Prostate gland (tissue), 2 donors: Measurements from ENCODE around the gene ANGPTL1. TPM values are rescaled to one million over a fixed set of nuclear protein-coding genes. Genes with fewer than 3 reads are reported as not detected.
A peak's percentile ranks its signal among the peaks of the same experiment; 100 is the strongest.

Experiments
- DNase-seq: peaks from one replicate; pipeline ENCODE4 v3.0.0-alpha.2; 2019; ENCODE audit warnings: low spot score
- H3K27ac ChIP-seq, 2 donors: fragments of 200-600 bp; sonication (generic); 2 replicates each; pipeline ENCODE4 v1.5.1; 2017 to 2019
- H3K27me3 ChIP-seq: fragments of 200-600 bp; sonication (generic); replicated peaks from 2 replicates; pipeline ENCODE4 v1.5.1; 2019; ENCODE audit not compliant: insufficient read depth
- H3K36me3 ChIP-seq, 2 donors: fragments of 200-600 bp; sonication (generic); 1 replicate in 1 of 2; 2 replicates in 1 of 2; pipeline versions ENCODE4 v1.5.1 to v1.8.1; 2017 to 2019
- H3K4me1 ChIP-seq: fragments of 200-600 bp; sonication (generic); replicated peaks from 2 replicates; pipeline ENCODE4 v1.5.1; 2019
- H3K4me3 ChIP-seq, 2 donors: fragments of 200-600 bp; sonication (generic); 2 replicates each; pipeline ENCODE4 v1.5.1; 2017 to 2019
- H3K9me3 ChIP-seq: fragments of 200-600 bp; sonication (generic); 2 replicates; pipeline ENCODE4 v1.5.1; 2017
- POLR2A ChIP-seq: fragments of 450-650 bp; IDR thresholded peaks from one replicate; pipeline ENCODE4 v1.6.1; 2016; ENCODE audit warnings: antibody characterized with exemption, mild to moderate bottlenecking
- POLR2AphosphoS5 ChIP-seq: sonication (generic); formaldehyde crosslinking; IDR thresholded peaks from one replicate; pipeline ENCODE4 v1.6.1; 2017; ENCODE audit warnings: antibody characterized with exemption
- WGBS: methylation state at CpG from one replicate; pipeline ENCODE4 v1.1.5; 2018; 5-methylcytosine and 5-hydroxymethylcytosine counted together
- intact Hi-C: fragments of 100-400 bp; cut with DNase I; formaldehyde crosslinking; loops from one replicate; pipeline ENCODE4 v1.14.2; 2022
- total RNA-seq, 2 donors: library from RNA; depleted of rRNA; stranded (reverse); fragments of >200 nt; gene quantifications; one replicate each; pipeline ENCODE4 v1.1.0, GENCODE V29; 2016
- TF ChIP-seq, protein P1 (sequence below), 4 experiments: fragments of 200-600 bp in 2 of 4; fragments of 450-650 bp in 2 of 4; sonication (generic) in 2 of 4; IDR thresholded peaks; 1 replicate in 3 of 4; 2 replicates in 1 of 4; pipeline ENCODE4 v1.5.1; 2016 to 2019; ENCODE audit warnings: antibody characterized with exemption in 4 of 4, mild to moderate bottlenecking in 2 of 4, moderate library complexity in 2 of 4

The ANGPTL1 gene
- total RNA-seq, 2 donors from 2014 or later, result 11.3 to 18.9 TPM

GRCh38 chr1:178869119-178869697 lies 1.7 kb downstream of the ANGPTL1 start:
- WGBS, result 56% methylated on average over 3 of the region's 3 CpGs
- Histone ChIP-seq H3K4me1 (no peaks in the 10 kb centered on the region), H3K27ac (peak overlapping the region in 1 of 2 donors; percentile 17), H3K36me3 (no peaks in the 10 kb centered on the region), H3K27me3 (no peaks in the 10 kb centered on the region), H3K4me3 (peak overlapping the region in 1 of 2 donors; percentile 2), H3K9me3 (no peaks in the 10 kb centered on the region)
- DNase-seq, result no peak
- intact Hi-C loops, result loop anchor here (10.0 kb wide), 1 partner anchor 66 kb away; no protein-coding TSS in a partner anchor
- TF ChIP-seq, protein P1, sequence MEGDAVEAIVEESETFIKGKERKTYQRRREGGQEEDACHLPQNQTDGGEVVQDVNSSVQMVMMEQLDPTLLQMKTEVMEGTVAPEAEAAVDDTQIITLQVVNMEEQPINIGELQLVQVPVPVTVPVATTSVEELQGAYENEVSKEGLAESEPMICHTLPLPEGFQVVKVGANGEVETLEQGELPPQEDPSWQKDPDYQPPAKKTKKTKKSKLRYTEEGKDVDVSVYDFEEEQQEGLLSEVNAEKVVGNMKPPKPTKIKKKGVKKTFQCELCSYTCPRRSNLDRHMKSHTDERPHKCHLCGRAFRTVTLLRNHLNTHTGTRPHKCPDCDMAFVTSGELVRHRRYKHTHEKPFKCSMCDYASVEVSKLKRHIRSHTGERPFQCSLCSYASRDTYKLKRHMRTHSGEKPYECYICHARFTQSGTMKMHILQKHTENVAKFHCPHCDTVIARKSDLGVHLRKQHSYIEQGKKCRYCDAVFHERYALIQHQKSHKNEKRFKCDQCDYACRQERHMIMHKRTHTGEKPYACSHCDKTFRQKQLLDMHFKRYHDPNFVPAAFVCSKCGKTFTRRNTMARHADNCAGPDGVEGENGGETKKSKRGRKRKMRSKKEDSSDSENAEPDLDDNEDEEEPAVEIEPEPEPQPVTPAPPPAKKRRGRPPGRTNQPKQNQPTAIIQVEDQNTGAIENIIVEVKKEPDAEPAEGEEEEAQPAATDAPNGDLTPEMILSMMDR (IDR thresholded peaks at IDR 0.05), result no peak
- no peak for TF ChIP-seq POLR2AphosphoS5
- TF ChIP-seq POLR2A, result no peak

DNA sequence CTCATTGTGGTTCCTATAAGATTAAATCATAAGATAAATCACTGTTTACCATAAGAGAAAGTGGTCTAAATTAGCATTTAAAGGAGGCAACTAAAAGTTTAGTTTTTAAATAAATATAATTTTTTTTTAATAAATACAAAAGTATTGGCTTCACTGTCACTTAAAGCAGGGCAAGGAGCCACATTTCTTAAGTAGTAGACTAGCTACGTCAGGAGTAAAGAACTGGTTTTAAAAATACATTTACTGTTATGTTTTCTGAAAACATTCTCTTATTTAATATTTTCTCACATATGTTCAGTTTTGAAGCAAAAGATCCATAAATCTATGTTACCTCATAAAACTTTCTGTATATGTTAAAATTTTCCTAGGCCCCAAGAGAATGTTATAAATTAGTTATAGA lies 2.2 kb downstream of the ANGPTL1 start:
- H3K9me3 ChIP-seq, result no peaks in the 10 kb centered on the region
- TF ChIP-seq, protein P1 (IDR thresholded peaks at IDR 0.05), result no peak
- no peak for TF ChIP-seq POLR2A
- no peak for TF ChIP-seq POLR2AphosphoS5
- WGBS, result 69% methylated on average over 1 of the region's 1 CpG
- no peak for DNase-seq
- H3K4me1 ChIP-seq, result no peaks in the 10 kb centered on the region
- intact Hi-C loops, result loop anchor here (10.0 kb wide), 1 partner anchor 66 kb away; no protein-coding TSS in a partner anchor
- no peak overlapping the region for H3K27ac ChIP-seq
- peak overlapping the region in 1 of 2 donors; percentile 2 for H3K4me3 ChIP-seq
- no peaks in the 10 kb centered on the region for H3K36me3 ChIP-seq
- H3K27me3 ChIP-seq, result no peaks in the 10 kb centered on the region

GRCh38 chr1:178867670-178868069 lies 3.2 kb downstream of the ANGPTL1 start:
- intact Hi-C loops, result loop anchor here (10.0 kb wide), 1 partner anchor 67 kb away; no protein-coding TSS in a partner anchor
- WGBS, result 57% methylated on average over 5 of the region's 5 CpGs
- H3K4me3 ChIP-seq, result peak overlapping the region in 1 of 2 donors; percentile 4
- TF ChIP-seq, protein P1 (IDR thresholded peaks at IDR 0.05), result no peak
- TF ChIP-seq POLR2AphosphoS5, result no peak
- TF ChIP-seq POLR2A, result no peak
- H3K27me3 ChIP-seq, result no peaks in the 10 kb centered on the region
- peak overlapping the region in 1 of 2 donors; percentile 26 for H3K27ac ChIP-seq
- no peaks in the 10 kb centered on the region for H3K36me3 ChIP-seq
- no peak for DNase-seq
- H3K9me3 ChIP-seq, result no peaks in the 10 kb centered on the region
- H3K4me1 ChIP-seq, result no peaks in the 10 kb centered on the region

DNA sequence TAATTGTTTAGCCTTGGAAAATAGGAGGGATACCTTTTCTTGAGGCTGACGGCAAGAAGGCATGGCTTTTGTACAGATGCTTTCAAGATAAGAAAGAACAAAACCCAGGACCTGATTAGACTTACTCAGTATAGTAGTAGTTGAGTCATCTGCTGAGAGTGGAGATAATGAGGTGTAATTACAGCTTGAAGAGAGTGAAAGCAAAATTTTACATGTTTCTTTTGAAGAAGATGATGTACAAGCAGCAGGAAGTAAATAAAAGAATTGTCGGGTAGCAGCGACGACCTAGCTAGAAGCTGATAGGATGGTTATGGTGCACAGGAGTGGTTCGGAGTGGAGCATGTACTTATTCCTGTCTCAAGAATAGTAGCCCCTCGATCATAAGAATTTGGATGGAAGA lies 6.6 kb downstream of the ANGPTL1 start:
- whole genome bisulfite sequencing, result 71% methylated on average over 6 of the region's 6 CpGs
- H3K27ac ChIP-seq, result no peak overlapping the region
- H3K4me3 ChIP-seq, result no peak overlapping the region
- no peak for TF ChIP-seq POLR2AphosphoS5
- TF ChIP-seq, protein P1 (IDR thresholded peaks at IDR 0.05), result no peak
- TF ChIP-seq POLR2A, result no peak
- H3K4me1 ChIP-seq, result no peaks in the 10 kb centered on the region
- DNase-seq, result no peak
- no peaks in the 10 kb centered on the region for H3K36me3 ChIP-seq
- H3K9me3 ChIP-seq, result no peaks in the 10 kb centered on the region
- intact Hi-C loops, result loop anchor here (10.0 kb wide), 1 partner anchor 70 kb away; no protein-coding TSS in a partner anchor
- H3K27me3 ChIP-seq, result no peaks in the 10 kb centered on the region

DNA sequence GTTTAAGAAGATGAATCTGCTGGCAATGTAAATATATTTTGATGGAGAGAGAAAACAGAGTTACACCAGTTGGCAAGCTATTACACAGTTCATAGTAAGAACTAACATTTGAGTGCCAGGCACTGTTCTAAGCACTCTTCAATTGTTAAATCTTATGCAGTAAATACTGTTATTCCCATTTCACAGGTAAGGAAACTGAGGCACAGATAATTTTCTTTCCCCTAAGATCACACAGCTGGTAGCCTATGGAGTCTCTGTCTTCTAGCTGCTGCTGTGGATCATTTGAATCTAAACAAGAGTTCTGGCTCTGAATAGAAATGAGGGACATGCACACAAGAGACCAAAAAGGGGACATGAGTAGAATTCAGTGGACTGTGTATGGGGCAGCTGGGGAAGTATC lies 8.0 kb downstream of the ANGPTL1 start:
- no peak overlapping the region for H3K27ac ChIP-seq

More for the DNA sequence above, 8.0 kb downstream of the ANGPTL1 start:
- DNase-seq, result no peak
- intact Hi-C loops, result loop anchor here (10.0 kb wide), 1 partner anchor 72 kb away; no protein-coding TSS in a partner anchor
- Histone ChIP-seq H3K36me3 (no peaks in the 10 kb centered on the region), H3K4me3 (no peak overlapping the region), H3K9me3 (no peaks in the 10 kb centered on the region), H3K4me1 (no peaks in the 10 kb centered on the region), H3K27me3 (no peaks in the 10 kb centered on the region)
- TF ChIP-seq, protein P1 (IDR thresholded peaks at IDR 0.05), result no peak
- no peak for TF ChIP-seq POLR2A
- TF ChIP-seq POLR2AphosphoS5, result no peak
